Measurements from ENCODE around the gene SLC34A1.

DNA sequence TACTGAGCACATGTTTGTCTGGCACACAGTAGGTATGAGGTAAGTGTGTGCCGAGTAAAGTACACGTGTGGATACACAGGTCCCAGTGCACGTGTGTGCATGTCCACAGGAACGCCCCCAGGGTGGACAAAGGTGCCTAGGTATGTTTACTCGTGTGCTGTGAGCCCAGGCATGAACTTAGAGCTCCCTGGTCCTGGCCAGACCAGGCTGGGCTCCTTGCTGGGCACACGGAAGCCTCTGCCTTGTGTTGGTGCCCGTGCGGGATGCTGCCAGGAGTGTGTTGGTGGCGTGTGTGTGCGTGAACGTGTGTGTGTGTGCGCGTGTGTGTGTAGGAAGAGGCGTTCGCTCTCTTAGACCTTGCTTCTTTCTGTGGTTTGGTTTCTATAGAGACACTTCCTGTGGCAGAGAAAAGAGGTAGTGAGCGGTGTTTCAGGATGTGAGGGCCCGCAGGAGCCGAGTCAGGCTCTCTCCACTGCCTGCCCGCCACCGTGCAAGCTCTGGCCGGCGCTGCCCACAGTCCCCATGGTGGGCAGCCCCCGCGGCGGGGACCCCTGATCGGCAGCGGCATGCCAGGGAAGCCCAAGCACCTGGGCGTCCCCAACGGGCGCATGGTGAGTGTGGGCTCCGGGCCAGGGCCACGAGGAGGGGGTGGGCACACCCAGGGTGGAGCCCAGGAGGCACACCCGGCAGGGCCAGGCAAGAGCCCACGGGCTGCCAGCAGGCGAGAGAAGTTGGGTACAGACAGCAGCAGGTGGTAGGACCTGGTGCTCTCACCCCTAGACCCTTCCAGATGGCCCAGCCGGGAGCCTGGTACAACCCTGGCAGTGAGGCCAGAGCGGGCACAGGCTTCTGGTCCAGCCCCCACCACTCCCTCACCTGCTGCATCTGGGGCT lies 26.5 kb upstream of the SLC34A1 start, which contains the start of gene RGS14:
- TF ChIP-seq, protein P1, sequence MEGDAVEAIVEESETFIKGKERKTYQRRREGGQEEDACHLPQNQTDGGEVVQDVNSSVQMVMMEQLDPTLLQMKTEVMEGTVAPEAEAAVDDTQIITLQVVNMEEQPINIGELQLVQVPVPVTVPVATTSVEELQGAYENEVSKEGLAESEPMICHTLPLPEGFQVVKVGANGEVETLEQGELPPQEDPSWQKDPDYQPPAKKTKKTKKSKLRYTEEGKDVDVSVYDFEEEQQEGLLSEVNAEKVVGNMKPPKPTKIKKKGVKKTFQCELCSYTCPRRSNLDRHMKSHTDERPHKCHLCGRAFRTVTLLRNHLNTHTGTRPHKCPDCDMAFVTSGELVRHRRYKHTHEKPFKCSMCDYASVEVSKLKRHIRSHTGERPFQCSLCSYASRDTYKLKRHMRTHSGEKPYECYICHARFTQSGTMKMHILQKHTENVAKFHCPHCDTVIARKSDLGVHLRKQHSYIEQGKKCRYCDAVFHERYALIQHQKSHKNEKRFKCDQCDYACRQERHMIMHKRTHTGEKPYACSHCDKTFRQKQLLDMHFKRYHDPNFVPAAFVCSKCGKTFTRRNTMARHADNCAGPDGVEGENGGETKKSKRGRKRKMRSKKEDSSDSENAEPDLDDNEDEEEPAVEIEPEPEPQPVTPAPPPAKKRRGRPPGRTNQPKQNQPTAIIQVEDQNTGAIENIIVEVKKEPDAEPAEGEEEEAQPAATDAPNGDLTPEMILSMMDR (IDR thresholded peaks at IDR 0.05; ENCODE audit: insufficient read depth, low read length, poor library complexity, severe bottlenecking): no peak
- TF ChIP-seq EZH2phosphoT487 (conservative IDR thresholded peaks at IDR 0.05; ENCODE audit: low read length): no peak

All from SU-DHL-6 (cell line).